COLO829 (cell line): ENCODE results near the gene ZNF768.
"Not testable (repeated sequence)": the region's sequence is repeated elsewhere in the genome, so short reads cannot be mapped to it uniquely, and the experiment has no call there.

Experiments used
- DNase-seq: peaks from one replicate; pipeline ENCODE4 v3.0.0; 2012; ENCODE audit warnings: low spot score

The ZNF768 gene

DNA sequence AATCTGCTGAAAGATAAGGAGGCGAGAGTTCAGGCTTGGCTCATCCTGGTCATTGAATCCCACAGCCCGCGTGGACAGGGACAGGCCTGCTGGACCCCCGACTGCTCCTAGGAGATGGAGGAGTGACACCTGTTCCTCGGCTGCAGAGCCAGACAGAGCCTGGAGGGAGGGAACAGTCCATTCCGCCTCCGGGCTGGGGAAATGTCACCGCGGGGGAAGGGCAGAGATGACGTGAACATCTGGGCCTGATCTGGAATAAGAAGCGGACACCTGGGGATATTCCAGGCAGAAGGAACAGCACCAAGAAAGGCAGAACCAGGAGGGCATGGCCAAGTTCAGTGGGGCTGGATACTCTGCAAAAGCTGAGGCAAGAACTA lies 6.8 kb upstream of the ZNF768 start:
- DNase-seq, result no peak

GRCh38 chr16:30532285-30533145 lies 6.1 kb upstream of the ZNF768 start:
- DNase-seq, result no peak

- DNase-seq, result no peak
Measured at GRCh38 chr16:30530163-30531037, 4.0 kb upstream of the ZNF768 start.

DNA sequence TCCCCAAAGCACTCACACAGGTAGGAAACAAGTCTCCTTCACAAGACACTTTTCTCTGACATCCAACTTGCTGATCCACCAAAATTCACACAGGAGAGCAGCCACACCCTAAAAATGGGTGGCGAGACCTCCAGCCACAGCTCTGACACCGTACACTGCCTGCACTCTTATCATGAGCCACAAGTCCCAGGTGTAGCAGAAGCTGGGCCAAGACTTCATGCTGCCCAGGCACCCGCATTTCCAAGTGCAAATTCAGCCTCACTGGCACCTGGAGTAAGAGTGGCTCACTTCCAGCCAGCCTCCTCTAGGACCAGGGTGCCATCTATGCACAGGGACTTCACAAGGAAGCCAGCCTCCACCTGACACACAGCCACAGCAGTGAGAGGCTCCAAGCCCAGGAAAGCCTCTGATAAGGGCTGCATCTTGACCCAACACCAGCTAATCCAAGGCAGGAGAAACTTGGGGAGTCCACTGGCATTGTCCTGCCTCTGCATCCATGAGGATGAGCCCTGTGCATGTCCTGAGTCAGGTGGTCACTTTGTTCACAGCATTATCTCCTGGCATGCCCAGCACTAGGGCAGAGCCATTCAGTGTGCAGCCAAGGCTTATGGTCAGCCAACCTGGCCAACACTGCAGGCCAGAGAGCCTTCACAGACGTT lies 2.6 kb upstream of the ZNF768 start:
- DNase-seq, result no peak

GRCh38 chr16:30527635-30528178 lies 1.3 kb upstream of the ZNF768 start:
- peak; percentile 44 for DNase-seq

GRCh38 chr16:30526823-30527634 lies 663 bp upstream of the ZNF768 start:
- peak; percentile 96 for DNase-seq

GRCh38 chr16:30525844-30526136 lies 576 bp downstream of the ZNF768 start:
- no peak for DNase-seq

DNA sequence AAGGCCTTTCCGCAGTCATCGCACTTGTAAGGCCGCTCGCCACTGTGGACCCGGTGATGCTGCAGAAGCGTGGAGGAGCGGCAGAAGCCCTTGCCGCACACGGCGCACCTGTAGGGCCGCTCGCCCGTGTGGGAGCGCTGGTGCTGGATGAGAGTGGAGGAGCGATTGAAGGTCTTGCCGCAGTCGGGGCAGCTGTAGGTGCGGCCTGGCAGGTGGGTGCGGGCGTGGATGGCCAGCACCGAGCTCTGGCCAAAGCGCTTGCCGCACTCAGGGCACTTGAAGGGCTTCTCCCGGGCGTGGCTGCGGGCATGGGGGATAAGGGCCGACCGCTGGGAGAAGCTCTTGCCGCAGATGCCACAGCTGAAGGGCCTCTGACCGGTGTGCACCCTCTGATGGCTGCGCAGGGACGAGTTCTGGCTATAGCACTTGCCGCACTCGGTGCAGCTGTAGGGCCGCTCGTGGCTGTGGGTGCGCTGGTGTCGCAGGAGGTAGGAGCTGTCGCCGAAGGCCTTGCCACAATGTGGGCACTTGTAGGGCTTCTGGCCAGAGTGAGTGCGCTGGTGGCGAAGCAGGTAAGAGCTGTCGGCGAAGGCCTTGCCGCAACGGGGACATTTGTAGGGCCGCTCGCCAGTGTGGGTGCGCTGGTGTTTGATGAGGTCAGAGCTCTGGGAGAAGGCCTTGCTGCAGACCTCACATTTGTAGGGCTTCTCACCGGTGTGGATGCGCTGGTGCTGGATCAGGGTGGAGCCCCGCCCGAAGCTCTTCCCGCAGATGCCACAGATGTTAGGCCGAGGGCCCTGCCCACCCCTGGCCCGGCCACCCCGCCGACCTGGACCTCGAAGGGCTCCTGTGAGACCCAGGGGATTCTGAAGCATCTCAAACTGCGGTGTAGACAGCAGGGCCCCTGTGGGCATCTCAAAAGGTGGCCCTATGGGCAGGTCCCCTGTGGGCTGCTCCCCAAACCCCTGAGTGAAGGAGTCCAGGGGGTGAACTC lies 1.5 kb downstream of the ZNF768 start:
- no peak for DNase-seq

- DNase-seq, result no peak
Measured at GRCh38 chr16:30523768-30524574, 2.4 kb downstream of the ZNF768 start.

GRCh38 chr16:30522702-30523463 lies 3.5 kb downstream of the ZNF768 start:
- DNase-seq, result not testable (repeated sequence)

- DNase-seq, result no peak
Measured at GRCh38 chr16:30521873-30522641, 4.3 kb downstream of the ZNF768 start.

- DNase-seq, result no peak
Measured at GRCh38 chr16:30521476-30521872, 4.9 kb downstream of the ZNF768 start.

- no peak for DNase-seq
Measured at GRCh38 chr16:30519120-30520049, 7.0 kb downstream of the ZNF768 start.

GRCh38 chr16:30518552-30518951 lies 7.8 kb downstream of the ZNF768 start:
- no peak for DNase-seq

DNA sequence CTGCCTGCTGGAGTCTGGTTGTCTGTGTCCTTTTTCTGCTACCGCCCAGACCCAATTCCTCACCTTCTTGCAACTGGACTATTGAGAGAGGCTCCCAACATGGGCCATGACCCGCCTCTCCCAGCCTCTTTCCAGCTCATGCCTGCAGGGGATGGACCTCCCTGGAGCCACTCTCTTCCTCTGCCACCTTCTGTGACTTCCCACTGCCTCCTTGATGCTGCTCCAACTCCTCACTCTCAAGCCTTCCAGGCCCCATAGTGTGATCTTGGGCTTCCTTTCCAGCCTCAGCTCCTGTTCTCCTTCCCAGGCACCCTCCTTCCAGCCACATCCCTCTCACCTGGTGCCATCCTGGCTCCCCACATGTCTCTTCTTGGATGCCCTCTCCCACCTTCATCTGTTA lies 11.1 kb downstream of the ZNF768 start:
- DNase-seq, result no peak

DNA sequence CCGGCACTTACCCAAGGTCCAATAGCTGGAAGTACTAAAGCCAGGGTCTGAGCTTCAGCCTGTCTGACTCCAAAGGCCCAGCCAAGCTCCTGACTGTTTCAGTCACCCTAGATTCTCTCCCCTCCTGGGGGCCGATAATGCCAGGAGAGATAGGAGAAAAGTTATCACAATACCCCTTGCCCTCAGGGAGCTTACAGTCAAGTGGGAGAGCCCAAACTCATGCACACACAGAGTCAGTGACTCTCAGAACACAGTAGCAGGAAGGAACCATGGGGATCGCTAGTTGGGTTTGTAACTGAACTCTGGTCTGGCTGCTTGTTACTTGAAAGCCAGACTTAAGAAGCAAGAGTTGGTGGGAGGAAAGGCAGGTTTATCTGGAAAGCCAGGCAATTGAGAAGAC lies 14.9 kb downstream of the ZNF768 start:
- no peak for DNase-seq
